C4-2B (cell line): Measurements from ENCODE around the gene PTPRM.

Source experiments
- H3K27ac ChIP-seq: fragments of 450-650 bp; 2 replicates; pipeline ENCODE4 v1.5.1; 2017
- CTCF ChIP-seq: fragments of 450-650 bp; conservative IDR thresholded peaks from 2 replicates; pipeline ENCODE4 v1.5.1; 2017; ENCODE audit warnings: mild to moderate bottlenecking
- ZFX ChIP-seq: fragments of 450-650 bp; IDR thresholded peaks from 2 replicates; pipeline ENCODE4 v1.6.1; 2017

The PTPRM gene

GRCh38 chr18:7577706-7578105, 10.6 kb downstream of the PTPRM start:
- TF ChIP-seq CTCF, result no peak
- TF ChIP-seq ZFX, result no peak
- H3K27ac ChIP-seq, result no peak overlapping the region

- TF ChIP-seq CTCF (no peak), ZFX (no peak)
- no peak overlapping the region for H3K27ac ChIP-seq
Observed at GRCh38 chr18:7579176-7579917, 12.2 kb downstream of the PTPRM start.

- H3K27ac ChIP-seq, result no peak overlapping the region
- TF ChIP-seq ZFX (no peak), CTCF (no peak)
Observed at GRCh38 chr18:7579918-7580542, 12.9 kb downstream of the PTPRM start.

- H3K27ac ChIP-seq, result no peak overlapping the region
- TF ChIP-seq ZFX (no peak), CTCF (no peak)
Observed at GRCh38 chr18:7584646-7585275, 17.6 kb downstream of the PTPRM start.

GRCh38 chr18:7585276-7585670, 18.2 kb downstream of the PTPRM start:
- TF ChIP-seq CTCF, result no peak
- no peak overlapping the region for H3K27ac ChIP-seq

- TF ChIP-seq CTCF, result no peak
- no peak for TF ChIP-seq ZFX
- no peak overlapping the region for H3K27ac ChIP-seq
Observed at GRCh38 chr18:7586379-7586778, 19.3 kb downstream of the PTPRM start.
